ENCODE results near the gene TANC1. TPM values are rescaled to one million over a fixed set of nuclear protein-coding genes. Genes with fewer than 3 reads are reported as not detected.

The TANC1 gene
- total and polyA plus RNA-seq, 3 donors from 2014 or later = 8.6 to 19.3 (median 16.2) TPM

DNA sequence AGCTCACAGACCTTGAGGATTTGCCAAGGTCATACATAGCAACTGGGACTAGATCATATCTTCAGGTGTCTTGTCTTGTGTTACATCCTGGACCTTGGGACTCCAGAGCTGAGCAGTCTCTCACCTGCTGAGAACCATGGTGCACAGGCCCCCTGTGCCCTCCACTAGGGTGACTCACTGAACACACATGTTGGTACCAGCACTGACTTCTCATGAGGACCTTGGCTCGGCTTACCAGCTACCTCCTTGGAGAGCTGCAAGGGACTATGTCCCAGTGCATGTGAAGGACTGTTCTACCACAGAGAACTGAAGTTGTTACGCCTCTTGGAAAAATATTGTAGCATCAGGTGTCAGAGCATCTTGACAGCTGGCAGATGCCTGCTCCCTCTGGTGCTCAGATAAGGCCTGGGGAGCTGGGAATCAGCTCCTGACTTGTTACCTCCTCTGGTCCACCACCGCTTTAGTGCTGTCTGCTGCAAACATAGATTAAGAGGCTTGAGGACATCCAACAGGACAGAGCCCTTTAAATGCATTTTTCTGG, 246.0 kb downstream of the TANC1 start:
- no peak for DNase-seq
- Histone ChIP-seq H3K4me1 (no peaks in the 10 kb centered on the region), H3K27me3 (no peaks in the 10 kb centered on the region), H3K9me3 (no peaks in the 10 kb centered on the region), H3K36me3 (ENCODE audit: low read depth, missing control alignments) (no peaks in the 10 kb centered on the region), H3K4me3 (no peak overlapping the region), H3K27ac (no peak overlapping the region)
- intact Hi-C loops (cut with DNase I; ENCODE audit: low total_unique reads) = no loop called here
- TF ChIP-seq, protein P1, sequence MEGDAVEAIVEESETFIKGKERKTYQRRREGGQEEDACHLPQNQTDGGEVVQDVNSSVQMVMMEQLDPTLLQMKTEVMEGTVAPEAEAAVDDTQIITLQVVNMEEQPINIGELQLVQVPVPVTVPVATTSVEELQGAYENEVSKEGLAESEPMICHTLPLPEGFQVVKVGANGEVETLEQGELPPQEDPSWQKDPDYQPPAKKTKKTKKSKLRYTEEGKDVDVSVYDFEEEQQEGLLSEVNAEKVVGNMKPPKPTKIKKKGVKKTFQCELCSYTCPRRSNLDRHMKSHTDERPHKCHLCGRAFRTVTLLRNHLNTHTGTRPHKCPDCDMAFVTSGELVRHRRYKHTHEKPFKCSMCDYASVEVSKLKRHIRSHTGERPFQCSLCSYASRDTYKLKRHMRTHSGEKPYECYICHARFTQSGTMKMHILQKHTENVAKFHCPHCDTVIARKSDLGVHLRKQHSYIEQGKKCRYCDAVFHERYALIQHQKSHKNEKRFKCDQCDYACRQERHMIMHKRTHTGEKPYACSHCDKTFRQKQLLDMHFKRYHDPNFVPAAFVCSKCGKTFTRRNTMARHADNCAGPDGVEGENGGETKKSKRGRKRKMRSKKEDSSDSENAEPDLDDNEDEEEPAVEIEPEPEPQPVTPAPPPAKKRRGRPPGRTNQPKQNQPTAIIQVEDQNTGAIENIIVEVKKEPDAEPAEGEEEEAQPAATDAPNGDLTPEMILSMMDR (IDR thresholded peaks at IDR 0.05) = no peak
- TF ChIP-seq POLR2A (IDR thresholded peaks at IDR 0.05) = no peak
- 94 to 97% methylated on average over 2 to 3 of the region's 3 CpGs for WGBS, 2 donors

DNA sequence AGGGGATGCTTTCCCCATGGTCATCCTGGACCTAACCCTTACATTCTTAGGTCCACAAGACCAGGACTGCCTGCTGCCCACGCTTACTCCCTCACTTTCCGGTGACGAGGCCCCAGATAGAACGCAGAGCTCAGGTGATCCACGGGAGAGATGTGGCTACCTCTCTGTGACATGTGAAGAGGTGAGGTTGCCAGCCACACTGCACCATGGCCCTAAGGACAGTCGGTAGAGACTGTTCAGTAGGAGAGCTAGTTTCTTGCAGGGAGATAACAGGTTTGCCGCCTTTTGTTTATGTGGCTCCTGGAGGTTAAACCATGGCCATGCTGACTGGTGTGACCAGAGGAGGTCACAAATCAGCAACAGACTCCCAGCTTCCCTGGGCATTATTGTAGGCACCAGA, 246.7 kb downstream of the TANC1 start:
- intact Hi-C loops (cut with DNase I; ENCODE audit: low total_unique reads) = no loop called here
- Histone ChIP-seq H3K9me3 (no peaks in the 10 kb centered on the region), H3K36me3 (ENCODE audit: low read depth, missing control alignments) (no peaks in the 10 kb centered on the region), H3K27me3 (no peaks in the 10 kb centered on the region), H3K27ac (no peak overlapping the region), H3K4me3 (no peak overlapping the region), H3K4me1 (no peaks in the 10 kb centered on the region)
- DNase-seq = no peak
- 96 to 97% methylated on average over 7 of the region's 7 CpGs for WGBS, 2 donors
- TF ChIP-seq, protein P1 (IDR thresholded peaks at IDR 0.05) = no peak
- no peak for TF ChIP-seq POLR2A (IDR thresholded peaks at IDR 0.05)

DNA sequence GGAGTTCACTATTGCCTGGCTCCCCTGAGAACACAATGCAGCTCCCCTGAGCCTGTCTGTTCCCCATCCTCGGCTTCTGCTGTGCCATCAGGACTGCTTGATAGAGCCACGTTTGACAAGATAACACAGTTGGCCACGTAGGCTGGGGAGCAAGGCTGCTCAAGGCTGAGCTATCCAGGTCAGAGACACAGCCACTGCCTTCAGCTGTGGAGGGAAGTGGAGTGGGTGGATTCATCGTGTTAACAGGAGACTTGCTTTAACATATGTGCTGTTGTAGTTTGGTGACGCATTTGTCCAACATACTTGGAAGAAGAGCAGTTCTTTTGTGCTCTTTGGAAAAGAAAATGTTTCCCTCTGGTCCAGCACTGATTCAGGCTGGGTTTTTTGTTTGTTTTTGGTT, 249.2 kb downstream of the TANC1 start:
- DNase-seq = no peak
- no peaks in the 10 kb centered on the region for H3K4me1 ChIP-seq
- H3K27ac ChIP-seq = no peak overlapping the region
- intact Hi-C loops (cut with DNase I; ENCODE audit: low total_unique reads) = no loop called here
- TF ChIP-seq, protein P1 (IDR thresholded peaks at IDR 0.05) = no peak
- TF ChIP-seq POLR2A (IDR thresholded peaks at IDR 0.05) = no peak
- no peaks in the 10 kb centered on the region for H3K27me3 ChIP-seq
- 58 to 75% methylated on average over 4 to 5 of the region's 5 CpGs for WGBS, 2 donors
- no peak overlapping the region for H3K4me3 ChIP-seq
- H3K9me3 ChIP-seq = no peaks in the 10 kb centered on the region
- no peaks in the 10 kb centered on the region for H3K36me3 ChIP-seq (ENCODE audit: low read depth, missing control alignments)

DNA sequence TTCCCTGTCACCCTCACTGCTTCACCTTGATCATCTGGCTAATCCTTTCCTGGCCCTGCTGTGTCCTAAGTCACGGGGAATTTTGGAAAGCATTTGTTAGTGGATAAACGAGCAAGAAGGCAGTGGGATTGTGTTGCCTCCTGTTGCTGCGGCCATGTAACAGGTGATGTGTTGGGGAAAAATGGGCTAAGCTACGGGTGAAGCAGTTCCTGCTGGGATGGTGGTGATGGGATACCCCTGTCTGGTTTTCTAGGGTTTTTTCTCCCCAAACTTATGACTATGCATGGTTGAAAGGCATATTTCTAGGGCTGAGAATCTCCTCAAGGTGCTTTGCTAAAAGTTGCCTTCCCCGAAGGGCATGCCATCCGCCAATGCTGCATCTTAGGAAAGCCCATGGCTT, 249.9 kb downstream of the TANC1 start:
- no peak for DNase-seq
- intact Hi-C loops (cut with DNase I; ENCODE audit: low total_unique reads) = no loop called here
- H3K4me3 ChIP-seq = no peak overlapping the region
- TF ChIP-seq POLR2A (IDR thresholded peaks at IDR 0.05) = no peak
- TF ChIP-seq, protein P1 (IDR thresholded peaks at IDR 0.05) = no peak
- no peak overlapping the region for H3K27ac ChIP-seq
- H3K9me3 ChIP-seq = no peaks in the 10 kb centered on the region
- no peaks in the 10 kb centered on the region for H3K36me3 ChIP-seq (ENCODE audit: low read depth, missing control alignments)
- H3K27me3 ChIP-seq = no peaks in the 10 kb centered on the region
- WGBS, 2 donors = 91 to 94% methylated on average over 6 of the region's 6 CpGs
- H3K4me1 ChIP-seq = no peaks in the 10 kb centered on the region

DNA sequence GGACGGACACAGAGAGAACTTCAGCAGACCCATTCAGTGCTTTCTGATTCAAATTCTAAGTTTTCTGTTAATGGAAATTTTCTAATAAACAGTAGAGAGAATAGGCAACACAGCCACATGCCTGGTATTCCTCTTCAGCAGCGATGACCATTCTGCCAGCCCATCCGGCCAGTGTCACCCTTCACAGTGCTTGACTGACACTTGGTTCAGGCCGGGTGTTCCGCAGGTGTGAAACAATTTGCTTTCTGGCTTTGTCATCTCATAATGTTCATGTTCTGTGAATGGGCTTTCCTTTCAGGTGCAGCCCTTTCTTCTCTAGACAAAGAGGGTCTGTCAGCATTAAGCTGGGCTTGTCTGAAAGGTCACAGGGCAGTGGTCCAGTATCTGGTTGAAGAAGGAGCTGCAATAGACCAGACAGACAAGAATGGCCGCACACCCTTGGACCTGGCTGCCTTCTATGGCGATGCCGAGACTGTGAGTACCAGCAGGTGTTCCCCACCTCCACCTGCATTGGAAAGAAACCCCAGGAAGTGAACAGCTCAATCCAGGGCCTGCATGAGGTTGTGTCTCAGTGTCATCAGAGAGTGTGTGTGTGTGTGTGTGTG, 251.1 kb downstream of the TANC1 start:
- intact Hi-C loops (cut with DNase I; ENCODE audit: low total_unique reads) = no loop called here
- no peak for DNase-seq
- Histone ChIP-seq H3K9me3 (no peaks in the 10 kb centered on the region), H3K4me1 (no peaks in the 10 kb centered on the region), H3K36me3 (ENCODE audit: low read depth, missing control alignments) (no peaks in the 10 kb centered on the region), H3K4me3 (no peak overlapping the region), H3K27me3 (no peaks in the 10 kb centered on the region), H3K27ac (no peak overlapping the region)
- TF ChIP-seq, protein P1 (IDR thresholded peaks at IDR 0.05) = no peak
- no peak for TF ChIP-seq POLR2A (IDR thresholded peaks at IDR 0.05)
- 95 to 98% methylated on average over 8 of the region's 8 CpGs for WGBS, 2 donors

Data from testis (tissue), 3 donors.